Hepatocyte (in vitro differentiated cells): ENCODE results near the gene FBXO3. TPM values are rescaled to one million over a fixed set of nuclear protein-coding genes. Genes with fewer than 3 reads are reported as not detected.

Experiments used
- DNase-seq: peaks from one replicate; pipeline ENCODE4 v3.0.0-alpha.2; 2016; ENCODE audit warnings: low spot score
- H2AFZ ChIP-seq: fragments of 200-600 bp; sonication (generic); 2 replicates; pipeline ENCODE4 v1.6.0; 2016; ENCODE audit warnings: antibody characterized with exemption, mild to moderate bottlenecking
- H3K27ac ChIP-seq: fragments of 200-600 bp; sonication (generic); 2 replicates; pipeline ENCODE4 v1.5.1; 2016; ENCODE audit warnings: mild to moderate bottlenecking
- H3K27me3 ChIP-seq: fragments of 200-600 bp; sonication (generic); 2 replicates; pipeline ENCODE4 v1.6.1; 2016
- H3K36me3 ChIP-seq: fragments of 200-600 bp; sonication (generic); replicated peaks from 2 replicates; pipeline ENCODE4 v1.5.1; 2016; ENCODE audit warnings: low read depth; ENCODE audit not compliant: insufficient read depth
- H3K4me1 ChIP-seq: fragments of 200-600 bp; sonication (generic); 2 replicates; pipeline ENCODE4 v1.5.1; 2016; ENCODE audit warnings: mild to moderate bottlenecking, moderate library complexity; ENCODE audit not compliant: insufficient read depth
- H3K4me2 ChIP-seq: fragments of 200-600 bp; sonication (generic); 2 replicates; pipeline ENCODE4 v1.6.0; 2016
- H3K4me3 ChIP-seq: fragments of 200-600 bp; sonication (generic); 2 replicates; pipeline ENCODE4 v1.5.1; 2016; ENCODE audit warnings: mild to moderate bottlenecking
- H3K79me2 ChIP-seq: fragments of 200-600 bp; sonication (generic); 2 replicates; pipeline ENCODE4 v1.6.0; 2017; ENCODE audit warnings: mild to moderate bottlenecking
- H3K9me2 ChIP-seq: fragments of 200-600 bp; sonication (generic); replicated peaks from 2 replicates; pipeline ENCODE4 v1.6.0; 2017; ENCODE audit warnings: mild to moderate bottlenecking; ENCODE audit not compliant: insufficient read depth
- H3K9me3 ChIP-seq: fragments of 200-600 bp; sonication (generic); 2 replicates; pipeline ENCODE4 v1.5.1; 2016; ENCODE audit warnings: low read depth, mild to moderate bottlenecking
- H4K20me1 ChIP-seq: fragments of 200-600 bp; sonication (generic); 2 replicates; pipeline ENCODE4 v1.6.0; 2016; ENCODE audit warnings: mild to moderate bottlenecking; ENCODE audit not compliant: insufficient read depth, poor library complexity, severe bottlenecking
- CTCF ChIP-seq: fragments of 200-600 bp; sonication (generic); IDR thresholded peaks from 2 replicates; pipeline ENCODE4 v1.5.1; 2016; ENCODE audit warnings: antibody characterized with exemption, mild to moderate bottlenecking; ENCODE audit not compliant: poor library complexity
- EZH2 ChIP-seq: fragments of 200-600 bp; sonication (generic); IDR thresholded peaks from 2 replicates; pipeline ENCODE4 v1.6.1; 2016; ENCODE audit warnings: antibody characterized with exemption, mild to moderate bottlenecking, borderline replicate concordance
- EZH2phosphoT487 ChIP-seq: fragments of 200-600 bp; sonication (generic); IDR thresholded peaks from one replicate; pipeline ENCODE4 v1.6.1; 2018; ENCODE audit warnings: antibody characterized with exemption, mild to moderate bottlenecking, low read depth, moderate library complexity; ENCODE audit not compliant: unreplicated experiment, severe bottlenecking
- WGBS: methylation state at CpG from one replicate; pipeline ENCODE4 v1.1.6; 2016; ENCODE audit warnings: low lambda C conversion rate; ENCODE audit errors: missing lambda C conversion rate; 5-methylcytosine and 5-hydroxymethylcytosine counted together
- polyA plus RNA-seq: library from polyadenylated mRNA; unstranded; fragments of >200 nt; fragmentation: Nextera tagmentation; extraction: Ambion mirVana; gene quantifications from 2 replicates; pipeline ENCODE4 v1.2.1, GENCODE V29; 2016
- total RNA-seq: library from RNA; depleted of rRNA; stranded (reverse); fragments of >200 nt; gene quantifications from 2 replicates; pipeline ENCODE4 v1.2.3, GENCODE V29; 2014

FBXO3 gene
- total and polyA plus RNA-seq, 2 experiments from 2014 or later: 29.3 to 58.1 TPM

GRCh38 chr11:33787076-33787475, 12.8 kb upstream of the FBXO3 start:
- WGBS: 80% methylated on average over 2 of the region's 2 CpGs
- H3K9me2 ChIP-seq: no peaks in the 10 kb centered on the region
- H2AFZ ChIP-seq: no peak overlapping the region
- H3K4me3 ChIP-seq: no peak overlapping the region
- H3K36me3 ChIP-seq: no peaks in the 10 kb centered on the region
- no peak overlapping the region for H3K4me2 ChIP-seq
- H3K9me3 ChIP-seq: no peaks in the 10 kb centered on the region
- DNase-seq: no peak
- H4K20me1 ChIP-seq: no peaks in the 10 kb centered on the region
- H3K79me2 ChIP-seq: no peaks in the 10 kb centered on the region
- TF ChIP-seq CTCF (no peak), EZH2phosphoT487 (no peak), EZH2 (no peak)
- no peak overlapping the region for H3K27ac ChIP-seq
- H3K4me1 ChIP-seq: no peaks in the 10 kb centered on the region
- peaks cover 9% of the 10 kb centered on the region for H3K27me3 ChIP-seq

- H3K27me3 ChIP-seq: peaks cover 9% of the 10 kb centered on the region
- H4K20me1 ChIP-seq: no peaks in the 10 kb centered on the region
Measured at GRCh38 chr11:33785609-33786008, 11.3 kb upstream of the FBXO3 start.

DNA sequence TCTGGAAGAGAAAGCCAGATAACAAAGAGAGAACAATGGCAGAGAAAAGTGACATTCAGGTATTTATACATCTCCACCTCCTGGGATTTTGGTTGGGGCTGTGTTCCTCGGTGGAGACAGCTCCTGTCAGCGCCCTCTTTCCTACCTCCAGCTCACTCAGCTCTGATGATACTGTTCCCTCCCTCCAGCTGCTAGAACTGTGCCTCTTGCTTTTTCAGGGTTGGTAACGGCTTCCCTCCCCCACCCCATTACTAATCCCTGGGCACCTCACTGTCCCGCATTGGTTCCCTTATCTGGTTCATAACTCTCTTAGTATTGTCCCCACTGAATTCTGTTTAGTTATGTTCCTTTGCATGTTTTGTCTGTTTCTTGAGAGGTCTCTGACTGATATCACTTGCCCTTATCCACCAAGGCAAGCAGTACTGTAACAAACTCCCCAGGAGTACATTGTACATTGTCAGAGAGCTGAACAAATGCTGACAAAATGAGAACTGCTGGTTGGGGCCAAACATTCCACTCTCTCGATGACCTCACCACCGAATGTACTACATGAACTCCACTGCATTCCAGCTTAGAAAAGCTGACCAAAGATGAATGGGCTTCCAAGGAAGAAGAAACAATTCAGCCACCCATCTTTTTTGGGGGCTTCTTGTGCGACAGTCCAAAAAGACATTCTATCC, 5.7 kb upstream of the FBXO3 start:
- 41% methylated on average over 7 of the region's 7 CpGs for WGBS
- H3K79me2 ChIP-seq: no peaks in the 10 kb centered on the region
- no peaks in the 10 kb centered on the region for H3K9me2 ChIP-seq
- H4K20me1 ChIP-seq: no peaks in the 10 kb centered on the region
- peaks cover 22% of the 10 kb centered on the region for H3K4me1 ChIP-seq
- no peaks in the 10 kb centered on the region for H3K9me3 ChIP-seq
- H3K27me3 ChIP-seq: peaks cover 9% of the 10 kb centered on the region
- no peak overlapping the region for H3K4me3 ChIP-seq
- peak; percentile 46 for DNase-seq
- H3K4me2 ChIP-seq: no peak overlapping the region
- no peaks in the 10 kb centered on the region for H3K36me3 ChIP-seq
- H2AFZ ChIP-seq: no peak overlapping the region
- H3K27ac ChIP-seq: no peak overlapping the region
- TF ChIP-seq EZH2 (no peak), EZH2phosphoT487 (no peak), CTCF (no peak)

More at GRCh38 chr11:33785609-33786008, 11.3 kb upstream of the FBXO3 start:
- no peaks in the 10 kb centered on the region for H3K79me2 ChIP-seq
- H3K9me3 ChIP-seq: no peaks in the 10 kb centered on the region
- H2AFZ ChIP-seq: no peak overlapping the region
- no peak overlapping the region for H3K27ac ChIP-seq
- H3K4me2 ChIP-seq: no peak overlapping the region
- no peaks in the 10 kb centered on the region for H3K9me2 ChIP-seq
- H3K36me3 ChIP-seq: no peaks in the 10 kb centered on the region
- no peaks in the 10 kb centered on the region for H3K4me1 ChIP-seq
- no peak for DNase-seq
- WGBS: 88% methylated on average over 3 of the region's 3 CpGs
- no peak for TF ChIP-seq EZH2
- no peak for TF ChIP-seq EZH2phosphoT487
- no peak for TF ChIP-seq CTCF
- H3K4me3 ChIP-seq: no peak overlapping the region
